HG03558 (cell line): Measurements from ENCODE around the gene LRRC2.
"Not testable (repeated sequence)": the region's sequence is repeated elsewhere in the genome, so short reads cannot be mapped to it uniquely, and the experiment has no call there.

ENCODE experiments used
- ATAC-seq: cut with Tn5 transposase; IDR thresholded peaks from one replicate; pipeline ENCODE4 v1.9.1; 2021; ENCODE audit warnings: moderate number of reproducible peaks; ENCODE audit not compliant: unreplicated experiment; ENCODE audit errors: extremely low read depth

LRRC2 gene

DNA sequence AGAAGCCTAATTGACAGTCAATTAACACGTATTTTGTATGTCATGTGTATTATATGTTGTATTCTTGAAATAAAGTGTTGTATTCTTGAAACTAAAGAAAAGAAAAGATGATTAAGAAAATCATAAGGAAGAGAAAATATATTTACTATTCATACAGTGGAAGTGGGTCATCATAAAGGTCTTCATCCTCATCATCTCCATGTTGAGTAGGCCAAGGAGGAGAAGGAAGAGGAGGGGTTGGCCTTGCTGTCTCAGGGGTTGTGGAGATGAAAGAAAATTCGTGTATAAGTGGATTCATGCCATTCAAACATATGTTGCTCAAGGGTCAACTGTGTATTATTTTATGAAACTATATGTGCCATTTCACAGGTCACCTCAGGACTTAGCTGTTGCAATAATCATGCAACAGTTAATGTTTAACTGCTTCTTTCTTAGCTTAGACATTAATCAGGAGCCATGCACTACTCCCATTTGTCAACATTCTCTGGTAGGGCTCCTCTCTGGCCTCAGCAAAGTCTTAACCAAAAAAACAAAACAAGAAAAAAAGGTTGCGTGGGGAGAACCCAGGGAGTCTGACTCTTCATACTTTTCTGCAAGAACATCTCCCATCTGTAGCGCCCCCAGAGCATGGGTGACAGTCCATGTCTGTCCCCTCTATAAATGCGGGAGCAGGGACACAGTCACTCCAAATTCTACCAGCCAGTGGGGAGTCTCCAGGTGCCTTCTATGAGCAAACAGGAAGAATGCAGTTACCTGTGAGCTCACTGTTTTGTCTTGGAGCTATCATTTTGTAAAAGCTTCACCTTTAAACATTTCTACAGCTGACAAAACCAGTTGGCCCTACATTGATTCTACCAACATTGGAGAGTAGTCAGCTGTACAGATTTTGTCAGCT, 19.9 kb upstream of the LRRC2 start:
- no peak for ATAC-seq

GRCh38 chr3:46584598-46585467, 18.7 kb upstream of the LRRC2 start:
- ATAC-seq, result no peak

DNA sequence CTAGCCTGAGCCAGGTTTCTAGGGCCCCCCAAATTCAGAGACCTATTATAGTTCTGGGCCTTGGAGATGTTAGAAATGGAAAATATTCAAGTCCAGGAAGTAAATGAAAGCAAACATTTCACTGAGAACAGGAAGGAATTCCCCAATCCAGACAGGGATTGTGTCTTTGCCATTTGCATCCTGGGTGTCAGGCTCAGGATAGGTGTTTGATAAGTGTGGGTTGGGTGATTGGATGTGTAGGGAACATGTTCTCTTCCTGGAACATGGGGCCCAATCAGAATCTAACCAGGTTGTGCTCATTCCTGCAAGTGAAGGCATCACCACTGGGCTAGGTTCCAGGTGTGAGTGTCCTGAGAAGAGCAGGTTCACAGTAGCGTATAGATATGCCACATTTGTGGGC, 14.6 kb upstream of the LRRC2 start:
- no peak for ATAC-seq

DNA sequence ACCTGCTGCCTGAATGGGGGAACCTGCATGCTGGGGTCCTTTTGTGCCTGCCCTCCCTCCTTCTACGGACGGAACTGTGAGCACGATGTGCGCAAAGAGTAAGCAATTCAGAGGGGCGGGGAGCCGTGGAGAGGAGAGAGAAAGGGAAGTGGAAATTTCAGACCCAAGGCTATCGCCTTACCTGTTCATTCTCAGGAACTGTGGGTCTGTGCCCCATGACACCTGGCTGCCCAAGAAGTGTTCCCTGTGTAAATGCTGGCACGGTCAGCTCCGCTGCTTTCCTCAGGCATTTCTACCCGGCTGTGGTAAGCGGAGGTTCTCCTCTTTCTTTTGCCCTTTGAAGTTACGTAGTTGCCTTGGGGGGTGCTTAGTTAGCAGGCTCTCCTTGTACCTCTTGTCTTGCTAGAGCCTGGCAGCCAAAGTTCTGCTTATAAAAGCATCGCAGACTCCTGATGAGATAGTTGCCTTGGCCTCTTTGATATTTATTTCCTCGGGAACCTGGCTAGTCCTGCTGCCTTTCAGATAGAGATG, 13.7 kb upstream of the LRRC2 start:
- no peak for ATAC-seq

DNA sequence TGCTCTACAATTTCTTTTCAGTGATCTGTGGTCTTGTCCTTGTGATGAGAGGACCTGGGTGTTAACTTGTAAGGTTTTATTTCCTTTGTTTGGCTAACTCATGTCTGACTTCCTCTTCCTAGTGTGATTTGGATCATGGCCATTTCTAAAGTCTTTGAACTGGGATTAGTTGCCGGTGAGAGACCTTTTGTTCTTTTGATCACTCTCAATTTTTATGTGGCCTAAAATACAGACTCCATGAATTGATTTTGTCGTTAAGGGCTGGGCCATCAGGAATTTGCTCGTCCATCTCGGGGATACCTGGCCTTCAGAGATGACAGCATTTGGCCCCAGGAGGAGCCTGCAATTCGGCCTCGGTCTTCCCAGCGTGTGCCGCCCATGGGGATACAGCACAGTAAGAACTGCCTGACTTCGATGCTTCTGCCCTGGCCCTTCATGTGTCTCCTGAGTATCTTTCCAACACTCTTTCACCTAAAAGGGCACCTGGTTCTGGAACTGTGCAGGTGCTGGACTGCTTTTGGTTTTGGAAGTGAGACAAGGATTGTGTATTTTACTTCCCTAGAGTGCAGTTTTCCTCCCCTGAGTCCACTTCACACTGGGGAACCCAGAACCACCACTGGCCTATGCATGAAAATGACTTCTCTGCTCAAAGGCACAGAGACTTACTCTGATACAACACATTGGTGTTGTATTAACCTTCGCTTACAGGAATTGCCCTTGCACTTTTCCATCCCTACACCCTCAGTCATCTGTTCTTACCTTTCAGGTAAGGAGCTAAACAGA, 13.1 kb upstream of the LRRC2 start:
- ATAC-seq, result no peak

- ATAC-seq, result not testable (repeated sequence)
These were observed 11.6 kb upstream of the LRRC2 start for GRCh38 chr3:46577580-46578249.

GRCh38 chr3:46576879-46577278, 10.8 kb upstream of the LRRC2 start:
- no peak for ATAC-seq

GRCh38 chr3:46576386-46576785, 10.3 kb upstream of the LRRC2 start:
- no peak for ATAC-seq

DNA sequence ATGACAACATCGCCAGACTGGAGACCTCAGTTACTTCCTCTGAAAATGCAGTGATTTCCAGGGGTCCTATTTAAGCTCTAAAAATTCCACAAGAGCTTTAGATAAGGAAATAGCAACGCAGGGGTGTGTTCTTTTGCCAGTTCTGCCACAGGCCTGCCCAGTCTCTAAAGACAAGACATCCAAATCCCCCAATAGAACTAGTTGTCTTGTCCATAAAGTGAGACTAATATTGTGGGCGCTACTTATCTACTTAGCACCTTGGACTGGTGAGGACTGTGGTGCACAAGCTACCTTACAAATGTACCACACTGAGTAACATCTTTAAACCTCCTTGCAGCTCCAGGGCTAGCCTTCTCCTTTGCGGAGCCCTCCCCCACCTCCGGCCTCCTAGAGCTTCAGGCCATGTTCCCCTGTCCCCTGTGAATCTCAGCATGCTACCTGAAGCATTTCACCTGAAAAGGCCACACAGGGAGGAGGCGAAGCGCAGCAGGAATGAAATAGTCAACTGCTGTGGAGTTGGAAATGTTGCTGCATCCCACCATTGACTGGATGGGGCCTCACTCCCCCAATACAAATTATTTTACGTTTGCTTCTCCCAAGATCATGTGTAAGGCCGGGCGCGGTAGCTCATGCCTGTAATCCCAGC, 9.6 kb upstream of the LRRC2 start:
- ATAC-seq, result no peak

GRCh38 chr3:46574881-46575576, 8.9 kb upstream of the LRRC2 start:
- ATAC-seq, result no peak

DNA sequence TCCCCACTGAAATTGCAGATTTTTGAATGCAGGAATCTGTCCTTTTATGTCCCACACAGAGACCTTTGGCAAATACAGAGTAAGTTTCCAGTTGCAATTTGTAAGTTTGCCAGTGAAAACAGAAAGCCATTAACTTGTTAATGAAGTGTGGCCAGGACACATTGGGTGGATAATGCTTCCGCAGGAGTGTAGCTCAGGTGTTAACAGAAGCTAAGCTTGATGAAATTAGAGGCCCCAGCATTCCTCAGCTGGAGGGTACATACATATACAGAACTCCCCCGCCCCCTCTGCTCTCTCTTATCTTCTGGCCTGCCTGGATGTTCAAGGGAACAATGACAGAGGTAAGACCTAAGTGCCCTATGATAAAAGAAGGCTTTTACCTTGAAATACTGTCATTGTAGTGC, 8.1 kb upstream of the LRRC2 start:
- no peak for ATAC-seq

DNA sequence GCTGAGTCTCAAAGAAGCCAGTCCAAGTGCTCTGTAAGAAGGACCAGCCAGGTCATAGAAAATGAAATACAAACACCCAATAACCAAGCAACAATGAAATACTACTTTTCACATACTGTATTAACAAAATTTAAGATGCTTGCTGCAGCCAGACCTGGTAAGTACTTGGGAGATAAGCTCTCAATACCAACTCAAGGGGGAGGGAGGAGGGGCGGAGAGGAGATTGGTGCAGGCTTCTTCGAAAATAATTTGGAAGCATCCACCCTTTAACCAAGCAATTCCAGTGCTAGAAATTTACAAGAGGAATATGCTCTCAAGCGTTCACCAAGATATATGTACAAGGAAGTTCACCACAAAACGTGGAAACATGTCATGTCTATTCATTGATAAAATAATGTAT, 7.6 kb upstream of the LRRC2 start:
- ATAC-seq, result no peak

- no peak for ATAC-seq
These were observed 5.6 kb upstream of the LRRC2 start for GRCh38 chr3:46571684-46572083.

DNA sequence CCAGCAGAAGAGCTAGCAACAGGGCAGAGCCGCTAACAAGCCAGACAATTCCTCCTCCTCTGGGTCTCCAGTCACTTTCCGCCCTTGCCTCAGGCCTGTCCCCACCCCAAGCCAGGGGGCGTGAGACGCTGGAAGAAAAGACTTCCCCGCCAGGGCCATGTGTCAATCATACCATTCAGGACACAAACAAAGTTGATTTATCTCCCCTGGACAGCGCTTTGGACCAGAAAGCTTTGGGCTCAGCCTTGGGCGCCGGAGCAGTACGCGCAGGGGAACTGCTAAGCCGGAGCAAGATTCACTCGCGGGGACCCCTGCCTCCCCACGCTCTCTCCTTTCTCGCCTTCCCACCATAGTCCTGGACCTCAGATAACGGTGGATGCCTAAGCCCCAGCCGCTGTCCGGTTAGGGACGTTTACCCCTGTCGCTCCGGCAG, 479 bp downstream of the LRRC2 start:
- ATAC-seq, result no peak

GRCh38 chr3:46565077-46565476, 1.0 kb downstream of the LRRC2 start:
- no peak for ATAC-seq

DNA sequence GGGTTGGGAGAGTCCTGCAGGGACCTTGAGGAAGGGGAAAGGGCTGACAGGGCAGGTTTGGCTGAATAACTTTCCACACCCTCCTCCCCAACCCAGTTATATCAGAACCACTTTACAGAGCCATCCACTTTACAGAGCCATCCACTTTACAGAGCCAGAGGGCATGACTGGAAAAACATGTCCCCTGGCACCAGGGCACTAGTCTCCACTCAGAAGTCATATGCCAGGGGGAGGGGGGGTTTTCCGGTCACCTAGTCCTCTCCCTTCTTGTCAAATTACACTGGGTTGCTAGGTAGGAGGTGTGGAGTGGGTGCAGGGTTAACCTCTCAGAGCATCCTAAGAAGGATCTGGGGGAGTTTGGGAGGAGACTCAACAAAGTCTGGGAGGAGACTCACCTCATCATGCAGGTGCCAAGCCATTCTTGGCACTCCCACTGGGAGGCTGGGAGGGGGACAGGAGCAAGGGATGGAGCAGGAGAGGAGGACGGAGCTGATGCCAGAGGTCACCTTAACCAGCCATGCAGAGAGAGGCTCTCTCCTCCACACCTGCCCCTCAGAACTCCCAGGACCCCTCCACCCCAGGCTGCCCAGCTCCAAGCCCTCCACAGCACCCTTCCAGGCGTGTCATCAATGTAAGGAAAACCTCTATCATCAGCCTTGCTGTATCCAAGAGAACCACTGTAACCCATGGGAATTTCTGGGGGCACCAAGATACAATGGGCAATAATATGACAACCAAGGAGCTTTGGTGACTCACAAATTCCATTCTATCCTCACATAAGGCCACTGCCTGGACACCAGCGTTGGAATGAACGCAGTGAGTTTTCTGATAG, 1.7 kb downstream of the LRRC2 start:
- ATAC-seq, result no peak

GRCh38 chr3:46561951-46562350, 4.2 kb downstream of the LRRC2 start:
- no peak for ATAC-seq

DNA sequence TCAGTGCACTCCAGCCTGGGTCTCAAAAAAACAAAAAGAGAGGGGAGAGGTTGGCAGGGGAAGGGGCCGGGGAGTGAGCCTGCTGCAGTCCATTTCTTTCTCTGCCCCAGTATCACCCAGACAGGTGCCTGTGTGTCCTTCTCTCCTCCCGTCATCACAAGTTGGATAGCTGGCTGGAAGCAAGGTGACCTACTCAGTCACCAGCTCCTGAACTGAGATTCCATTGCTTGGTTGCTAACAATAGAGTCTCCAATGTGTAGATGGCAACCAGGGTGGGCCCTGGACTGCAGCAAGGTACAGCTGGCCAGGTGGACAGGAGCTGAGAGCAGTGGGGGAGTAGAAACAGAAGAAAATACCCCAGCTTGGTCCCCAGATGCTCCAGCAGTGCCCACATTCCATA, 4.6 kb downstream of the LRRC2 start:
- no peak for ATAC-seq
